Activated CD4-positive, alpha-beta memory T cell treated with anti-CD3 and anti-CD28 coated beads, Interleukin-2, amount 10 ng/mL, durations not matched to agents 7 days and 5 days (primary cell): ENCODE results near the gene BLNK. TPM values are rescaled to one million over a fixed set of nuclear protein-coding genes. Genes with fewer than 3 reads are reported as not detected.

Experiments used
- CTCF ChIA-PET: fragments of 350-600 bp; sonication (Branson Sonifier 250); formaldehyde crosslinking; loops from one replicate; lab custom pipeline; 2021; ENCODE audit warnings: antibody characterized with exemption, inconsistent platforms; lab: Charles Lee
- POLR2A ChIA-PET: fragments of 350-600 bp; sonication (Branson Sonifier 250); formaldehyde crosslinking; loops from one replicate; lab custom pipeline; 2021; ENCODE audit warnings: antibody characterized with exemption; lab: Charles Lee
- DNase-seq: peaks from one replicate; pipeline ENCODE4 v3.0.0-alpha.2; 2020
- H3K27ac Mint-ChIP-seq: one replicate; pipeline ENCODE4 v1.8.0; 2021; ENCODE audit warnings: mild to moderate bottlenecking, mixed read lengths
- H3K27me3 Mint-ChIP-seq: one replicate; pipeline ENCODE4 v1.8.0; 2021; ENCODE audit warnings: mixed read lengths
- H3K36me3 Mint-ChIP-seq: one replicate; pipeline ENCODE4 v1.8.0; 2021; ENCODE audit warnings: low read depth, mixed read lengths
- H3K4me1 Mint-ChIP-seq: one replicate; pipeline ENCODE4 v1.8.0; 2021; ENCODE audit warnings: mixed read lengths
- H3K4me3 Mint-ChIP-seq: one replicate; pipeline ENCODE4 v1.8.0; 2021; ENCODE audit warnings: mild to moderate bottlenecking, mixed read lengths
- H3K9me3 Mint-ChIP-seq: one replicate; pipeline ENCODE4 v1.8.0; 2021; ENCODE audit warnings: mixed read lengths
- total RNA-seq, 2 experiments: library from RNA; stranded (reverse); gene quantifications; one replicate each; pipeline ENCODE4 v1.2.3, GENCODE V29; 2021

BLNK gene
- total RNA-seq, 2 experiments from 2014 or later = not detected

GRCh38 chr10:96188916-96189315 lies 82.5 kb downstream of the BLNK start:
- Mint-ChIP-seq H3K4me3 (no peak overlapping the region), H3K27me3 (peaks cover 22% of the 10 kb centered on the region), H3K36me3 (peaks cover 2% of the 10 kb centered on the region), H3K4me1 (no peaks in the 10 kb centered on the region), H3K27ac (no peak overlapping the region), H3K9me3 (peaks cover 3% of the 10 kb centered on the region)
- ChIA-PET CTCF (no interaction called here), POLR2A (no interaction called here)
- no peak for DNase-seq

GRCh38 chr10:96188421-96188820 lies 82.9 kb downstream of the BLNK start:
- Mint-ChIP-seq H3K4me3 (no peak overlapping the region), H3K4me1 (no peaks in the 10 kb centered on the region), H3K9me3 (peaks cover 6% of the 10 kb centered on the region), H3K27me3 (peaks cover 24% of the 10 kb centered on the region), H3K27ac (no peak overlapping the region), H3K36me3 (peaks cover 2% of the 10 kb centered on the region)
- POLR2A ChIA-PET = no interaction called here
- CTCF ChIA-PET = no interaction called here
- no peak for DNase-seq

- Mint-ChIP-seq H3K9me3 (peaks cover 17% of the 10 kb centered on the region), H3K4me3 (no peak overlapping the region), H3K36me3 (no peaks in the 10 kb centered on the region), H3K27ac (no peak overlapping the region), H3K27me3 (peaks cover 21% of the 10 kb centered on the region), H3K4me1 (no peaks in the 10 kb centered on the region)
- DNase-seq = no peak
- ChIA-PET CTCF (no interaction called here), POLR2A (interaction anchor here (2.6 kb wide), 1 partner anchor 47 kb away, joined by 5 read pairs; the partner anchor contains the start of gene ZNF518A)
Measured at GRCh38 chr10:96176985-96177384, 94.4 kb downstream of the BLNK start.

- H3K4me3 Mint-ChIP-seq = no peak overlapping the region
- peaks cover 20% of the 10 kb centered on the region for H3K27me3 Mint-ChIP-seq
- CTCF ChIA-PET = interaction anchor here (1.5 kb wide), 1 partner anchor 155 kb away, joined by 3 read pairs; no protein-coding TSS in a partner anchor
- POLR2A ChIA-PET = no interaction called here
- H3K36me3 Mint-ChIP-seq = peaks cover 6% of the 10 kb centered on the region
- no peaks in the 10 kb centered on the region for H3K4me1 Mint-ChIP-seq
- peaks cover 32% of the 10 kb centered on the region for H3K9me3 Mint-ChIP-seq
- no peak for DNase-seq
- H3K27ac Mint-ChIP-seq = no peak overlapping the region
Measured at GRCh38 chr10:96172666-96173065, 98.7 kb downstream of the BLNK start.

DNA sequence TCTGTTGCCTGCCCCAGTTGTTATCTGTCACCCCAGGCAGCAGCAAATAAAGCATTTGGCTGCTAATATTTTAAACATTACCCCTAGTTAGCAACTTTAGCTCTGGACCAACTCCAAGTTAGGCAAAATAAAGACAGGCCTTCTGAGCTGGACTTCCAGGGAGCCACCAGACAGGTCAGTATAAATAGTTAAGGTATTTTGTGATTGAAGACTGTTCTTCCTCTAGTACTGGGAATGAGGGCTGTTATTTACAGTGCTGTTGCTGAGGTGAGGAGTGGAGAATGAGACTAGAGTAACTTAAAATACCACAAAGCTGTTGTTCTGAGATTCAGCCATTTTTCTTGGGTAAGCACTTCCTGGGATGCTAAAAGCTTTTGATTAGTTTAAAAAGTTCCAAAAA lies 101.1 kb downstream of the BLNK start:
- no peak for DNase-seq
- CTCF ChIA-PET = no interaction called here
- Mint-ChIP-seq H3K36me3 (peaks cover 13% of the 10 kb centered on the region), H3K27me3 (peaks cover 16% of the 10 kb centered on the region), H3K27ac (no peak overlapping the region), H3K9me3 (peaks cover 25% of the 10 kb centered on the region), H3K4me1 (no peaks in the 10 kb centered on the region), H3K4me3 (no peak overlapping the region)
- POLR2A ChIA-PET = no interaction called here

DNA sequence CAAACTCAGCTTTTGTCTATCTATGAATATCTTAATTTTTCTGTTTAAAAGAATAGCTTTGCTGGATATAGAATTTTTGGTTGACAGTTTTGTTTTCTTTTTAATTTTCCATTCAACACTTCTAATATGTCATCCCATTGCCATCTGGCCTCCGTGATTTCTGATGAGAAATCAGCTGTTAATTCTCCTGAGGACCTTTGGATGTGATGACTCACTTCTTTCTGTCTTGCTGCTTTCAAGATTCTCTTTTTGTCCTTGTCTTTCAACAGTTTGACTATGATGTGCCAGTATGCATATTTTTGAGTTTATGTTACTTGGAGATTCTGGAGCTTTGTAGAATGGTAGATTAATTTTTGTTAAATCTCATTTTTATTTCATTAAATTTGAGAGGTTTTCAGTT lies 102.8 kb downstream of the BLNK start:
- Mint-ChIP-seq H3K27ac (no peak overlapping the region), H3K27me3 (peaks cover 15% of the 10 kb centered on the region), H3K4me1 (no peaks in the 10 kb centered on the region), H3K9me3 (peaks cover 20% of the 10 kb centered on the region), H3K4me3 (no peak overlapping the region), H3K36me3 (peaks cover 20% of the 10 kb centered on the region)
- ChIA-PET POLR2A (no interaction called here), CTCF (no interaction called here)
- DNase-seq = no peak

GRCh38 chr10:96165726-96166125 lies 105.6 kb downstream of the BLNK start:
- Mint-ChIP-seq H3K9me3 (peaks cover 19% of the 10 kb centered on the region), H3K4me1 (no peaks in the 10 kb centered on the region), H3K36me3 (peaks cover 30% of the 10 kb centered on the region), H3K27ac (no peak overlapping the region), H3K27me3 (peaks cover 9% of the 10 kb centered on the region), H3K4me3 (no peak overlapping the region)
- ChIA-PET CTCF (no interaction called here), POLR2A (no interaction called here)
- DNase-seq = no peak

GRCh38 chr10:96153070-96153469 lies 118.3 kb downstream of the BLNK start:
- Mint-ChIP-seq H3K36me3 (peaks cover 71% of the 10 kb centered on the region), H3K27ac (no peak overlapping the region), H3K4me1 (peaks cover 11% of the 10 kb centered on the region), H3K27me3 (no peaks in the 10 kb centered on the region), H3K4me3 (no peak overlapping the region), H3K9me3 (no peaks in the 10 kb centered on the region)
- no peak for DNase-seq
- ChIA-PET CTCF (no interaction called here), POLR2A (no interaction called here)

- Mint-ChIP-seq H3K36me3 (peaks cover 69% of the 10 kb centered on the region), H3K9me3 (no peaks in the 10 kb centered on the region), H3K4me1 (peaks cover 11% of the 10 kb centered on the region), H3K27me3 (no peaks in the 10 kb centered on the region), H3K27ac (no peak overlapping the region), H3K4me3 (no peak overlapping the region)
- DNase-seq = no peak
- ChIA-PET POLR2A (no interaction called here), CTCF (no interaction called here)
Measured at GRCh38 chr10:96152437-96152836, 118.9 kb downstream of the BLNK start.

Other genes with a start within 250 kb of the BLNK start
- 1 to 10 TPM; 4.7 to 5.6 TPM for gene CCNJ, start 228.0 kb downstream of the BLNK start, total RNA-seq
- gene ZNF518A, start 141.3 kb downstream of the BLNK start, total RNA-seq = 10 to 100 TPM; 16.0 to 16.2 TPM
- not detected for gene DNTT, start 32.9 kb upstream of the BLNK start, total RNA-seq
- not detected for gene OPALIN, start 87.4 kb upstream of the BLNK start, total RNA-seq
- gene TLL2, start 242.4 kb upstream of the BLNK start, total RNA-seq = not detected